ENCODE measurements around the gene POR. TPM values are rescaled to one million over a fixed set of nuclear protein-coding genes. Genes with fewer than 3 reads are reported as not detected.

Gene POR
- total and polyA plus RNA-seq, 4 donors: 116 to 973 (median 474) TPM

DNA sequence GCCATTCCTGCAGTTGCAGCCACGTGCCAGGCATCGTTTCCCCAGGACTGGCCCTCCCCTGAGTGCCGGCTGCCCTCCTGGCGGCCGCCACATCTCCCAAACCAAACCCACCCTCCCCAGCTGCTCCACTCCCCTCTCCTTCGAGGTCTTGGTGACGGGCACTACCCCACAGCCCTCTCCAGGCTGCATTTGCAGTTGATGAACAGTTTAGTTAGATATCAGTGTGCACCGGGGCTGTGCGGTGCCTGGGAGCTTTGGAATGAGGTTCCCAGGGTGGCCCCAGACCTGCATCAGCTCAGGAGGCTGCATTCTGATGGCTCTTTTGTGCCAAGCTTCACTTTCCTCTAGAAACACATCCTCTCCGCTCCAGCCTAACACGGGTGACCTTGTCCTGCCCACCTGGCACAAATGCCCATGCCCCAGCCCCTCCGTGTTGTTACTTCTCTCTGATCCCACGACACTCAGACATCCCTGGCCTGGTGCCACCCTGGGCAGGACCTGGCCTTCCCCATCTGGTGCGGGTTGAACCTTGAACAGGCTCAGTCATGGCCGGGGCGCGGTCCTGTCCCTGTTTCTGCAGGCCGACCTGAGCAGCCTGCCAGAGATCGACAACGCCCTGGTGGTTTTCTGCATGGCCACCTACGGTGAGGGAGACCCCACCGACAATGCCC lies 64.9 kb downstream of the POR start:
- Histone ChIP-seq H3K27ac (ENCODE audit: low read depth in 1 of 2, low read length in 2 of 2) (peak overlapping the region; percentile 21 to 34), H3K4me3 (ENCODE audit: low read depth in 1 of 3, low read length in 3 of 3) (no peak overlapping the region), H3K9ac (ENCODE audit: low read depth in 1 of 2, low read length in 2 of 2) (no peak overlapping the region), H3K27me3 (ENCODE audit: control insufficient read depth in 4 of 4, insufficient read depth in 4 of 4, low read length in 3 of 4) (no peaks in the 10 kb centered on the region), H3K36me3 (ENCODE audit: control insufficient read depth in 4 of 4, insufficient read depth in 3 of 4, low read depth in 1 of 4, low read length in 3 of 4) (peaks cover 44 to 71% (median 56%) of the 10 kb centered on the region in 4 donors), H3K9me3 (ENCODE audit: control insufficient read depth in 4 of 4, low read length in 3 of 4) (no peaks in the 10 kb centered on the region), H3K4me1 (ENCODE audit: control insufficient read depth in 4 of 4, insufficient read depth in 4 of 4, low read length in 3 of 4) (peaks cover 5 to 35% (median 18%) of the 10 kb centered on the region in 4 donors)
- 40% methylated on average over 22 of the region's 22 CpGs for WGBS
- no peak for TF ChIP-seq FOXA1 (IDR thresholded peaks at IDR 0.05)
- TF ChIP-seq SP1 (IDR thresholded peaks at IDR 0.05): peak; percentile 70
- TF ChIP-seq RXRA (IDR thresholded peaks at IDR 0.05): peak; percentile 62 to 65
- no peak for TF ChIP-seq ZBTB33 (IDR thresholded peaks at IDR 0.05)
- TF ChIP-seq, protein P1, sequence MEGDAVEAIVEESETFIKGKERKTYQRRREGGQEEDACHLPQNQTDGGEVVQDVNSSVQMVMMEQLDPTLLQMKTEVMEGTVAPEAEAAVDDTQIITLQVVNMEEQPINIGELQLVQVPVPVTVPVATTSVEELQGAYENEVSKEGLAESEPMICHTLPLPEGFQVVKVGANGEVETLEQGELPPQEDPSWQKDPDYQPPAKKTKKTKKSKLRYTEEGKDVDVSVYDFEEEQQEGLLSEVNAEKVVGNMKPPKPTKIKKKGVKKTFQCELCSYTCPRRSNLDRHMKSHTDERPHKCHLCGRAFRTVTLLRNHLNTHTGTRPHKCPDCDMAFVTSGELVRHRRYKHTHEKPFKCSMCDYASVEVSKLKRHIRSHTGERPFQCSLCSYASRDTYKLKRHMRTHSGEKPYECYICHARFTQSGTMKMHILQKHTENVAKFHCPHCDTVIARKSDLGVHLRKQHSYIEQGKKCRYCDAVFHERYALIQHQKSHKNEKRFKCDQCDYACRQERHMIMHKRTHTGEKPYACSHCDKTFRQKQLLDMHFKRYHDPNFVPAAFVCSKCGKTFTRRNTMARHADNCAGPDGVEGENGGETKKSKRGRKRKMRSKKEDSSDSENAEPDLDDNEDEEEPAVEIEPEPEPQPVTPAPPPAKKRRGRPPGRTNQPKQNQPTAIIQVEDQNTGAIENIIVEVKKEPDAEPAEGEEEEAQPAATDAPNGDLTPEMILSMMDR (IDR thresholded peaks at IDR 0.05; ENCODE audit: low read depth, low read length, missing input control): no peak
- peak; percentile 60 for TF ChIP-seq HNF4G (IDR thresholded peaks at IDR 0.05)
- peak; percentile 79 to 83 for TF ChIP-seq HNF4A (conservative IDR thresholded peaks at IDR 0.05)
- no peak for TF ChIP-seq GABPA (IDR thresholded peaks at IDR 0.05 in 1 of 2, conservative IDR thresholded peaks at IDR 0.05 in 1 of 2)
- peak in 1 of 2 donors; percentile 48 for TF ChIP-seq RAD21 (IDR thresholded peaks at IDR 0.05)
- peak; percentile 49 for TF ChIP-seq YY1 (IDR thresholded peaks at IDR 0.05)
- TF ChIP-seq TAF1 (conservative IDR thresholded peaks at IDR 0.05): no peak
- TF ChIP-seq EGR1 (IDR thresholded peaks at IDR 0.05; ENCODE audit: low read depth in 2 of 2): no peak
- TF ChIP-seq ATF3 (IDR thresholded peaks at IDR 0.05): no peak
- no peak for TF ChIP-seq NR2F2 (IDR thresholded peaks at IDR 0.05)
- no peak for TF ChIP-seq REST (IDR thresholded peaks at IDR 0.05)
- TF ChIP-seq MAX (IDR thresholded peaks at IDR 0.05): no peak
- no peak for TF ChIP-seq FOXA2 (IDR thresholded peaks at IDR 0.05)
- peak in 1 of 2 donors; percentile 17 for TF ChIP-seq JUND (IDR thresholded peaks at IDR 0.05)
- DNase-seq (ENCODE audit: low spot score): no peak

Data from liver (tissue), 9 donors.